Choroid plexus epithelial cell (primary cell): ENCODE results near the gene COPS7A.

Source experiments
- DNase-seq: peaks from one replicate; pipeline ENCODE4 v3.0.0-alpha.2; 2010; ENCODE audit warnings: low read depth
- H3K4me3 ChIP-seq: 2 replicates; pipeline ENCODE4 v1.5.1; 2011; ENCODE audit warnings: low read depth, mild to moderate bottlenecking, control low read depth, low read length, moderate library complexity
- TF ChIP-seq, protein P1 (sequence below): conservative IDR thresholded peaks from 2 replicates; pipeline ENCODE4 v1.5.1; 2011; ENCODE audit warnings: low read depth, mild to moderate bottlenecking, control low read depth, inconsistent platforms, low read length, moderate library complexity

The COPS7A gene

DNA sequence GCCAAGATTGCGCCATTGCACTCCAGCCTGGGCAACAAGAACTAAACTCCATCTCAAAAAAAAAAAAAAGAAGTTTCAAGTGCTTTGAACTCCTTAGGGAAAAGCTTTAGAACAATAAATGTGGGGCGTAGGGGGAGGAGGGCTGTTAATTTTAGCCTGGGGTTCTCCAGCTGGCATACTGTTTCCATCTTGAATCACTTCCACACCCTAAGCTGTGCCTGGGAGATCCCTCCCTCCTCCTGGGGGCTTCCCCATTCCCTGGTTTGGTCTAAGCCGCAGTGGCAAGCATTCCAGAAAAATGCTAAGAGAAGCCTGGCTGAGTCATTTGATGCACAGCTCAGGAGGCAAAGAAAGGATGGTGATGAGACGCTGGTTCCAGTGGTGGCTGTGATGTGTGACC lies 32.4 kb upstream of the COPS7A start:
- H3K4me3 ChIP-seq, result no peak overlapping the region
- TF ChIP-seq, protein P1, sequence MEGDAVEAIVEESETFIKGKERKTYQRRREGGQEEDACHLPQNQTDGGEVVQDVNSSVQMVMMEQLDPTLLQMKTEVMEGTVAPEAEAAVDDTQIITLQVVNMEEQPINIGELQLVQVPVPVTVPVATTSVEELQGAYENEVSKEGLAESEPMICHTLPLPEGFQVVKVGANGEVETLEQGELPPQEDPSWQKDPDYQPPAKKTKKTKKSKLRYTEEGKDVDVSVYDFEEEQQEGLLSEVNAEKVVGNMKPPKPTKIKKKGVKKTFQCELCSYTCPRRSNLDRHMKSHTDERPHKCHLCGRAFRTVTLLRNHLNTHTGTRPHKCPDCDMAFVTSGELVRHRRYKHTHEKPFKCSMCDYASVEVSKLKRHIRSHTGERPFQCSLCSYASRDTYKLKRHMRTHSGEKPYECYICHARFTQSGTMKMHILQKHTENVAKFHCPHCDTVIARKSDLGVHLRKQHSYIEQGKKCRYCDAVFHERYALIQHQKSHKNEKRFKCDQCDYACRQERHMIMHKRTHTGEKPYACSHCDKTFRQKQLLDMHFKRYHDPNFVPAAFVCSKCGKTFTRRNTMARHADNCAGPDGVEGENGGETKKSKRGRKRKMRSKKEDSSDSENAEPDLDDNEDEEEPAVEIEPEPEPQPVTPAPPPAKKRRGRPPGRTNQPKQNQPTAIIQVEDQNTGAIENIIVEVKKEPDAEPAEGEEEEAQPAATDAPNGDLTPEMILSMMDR, result no peak

DNA sequence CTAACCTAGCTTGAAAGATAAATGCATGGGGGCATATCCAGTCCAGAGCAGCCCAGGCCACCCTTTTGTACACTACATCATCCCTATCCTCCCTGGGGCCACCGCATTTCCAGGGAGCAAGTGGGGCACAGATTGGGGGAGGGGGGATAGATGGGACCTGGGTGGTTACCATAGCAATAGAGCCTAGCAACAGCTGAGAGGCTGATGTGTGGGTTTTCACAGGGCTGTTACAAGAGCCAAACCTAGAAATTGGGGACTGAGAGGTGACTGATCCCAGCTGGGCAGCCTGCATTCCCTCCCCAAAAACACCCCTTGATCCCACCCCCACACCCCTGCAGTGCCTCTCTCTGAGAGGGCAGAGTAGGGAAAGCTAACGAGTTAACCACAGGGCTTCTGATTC lies 31.0 kb upstream of the COPS7A start:
- DNase-seq, result no peak
- TF ChIP-seq, protein P1, result no peak
- no peak overlapping the region for H3K4me3 ChIP-seq

More for the DNA sequence above, 32.4 kb upstream of the COPS7A start:
- peak; percentile 14 for DNase-seq

DNA sequence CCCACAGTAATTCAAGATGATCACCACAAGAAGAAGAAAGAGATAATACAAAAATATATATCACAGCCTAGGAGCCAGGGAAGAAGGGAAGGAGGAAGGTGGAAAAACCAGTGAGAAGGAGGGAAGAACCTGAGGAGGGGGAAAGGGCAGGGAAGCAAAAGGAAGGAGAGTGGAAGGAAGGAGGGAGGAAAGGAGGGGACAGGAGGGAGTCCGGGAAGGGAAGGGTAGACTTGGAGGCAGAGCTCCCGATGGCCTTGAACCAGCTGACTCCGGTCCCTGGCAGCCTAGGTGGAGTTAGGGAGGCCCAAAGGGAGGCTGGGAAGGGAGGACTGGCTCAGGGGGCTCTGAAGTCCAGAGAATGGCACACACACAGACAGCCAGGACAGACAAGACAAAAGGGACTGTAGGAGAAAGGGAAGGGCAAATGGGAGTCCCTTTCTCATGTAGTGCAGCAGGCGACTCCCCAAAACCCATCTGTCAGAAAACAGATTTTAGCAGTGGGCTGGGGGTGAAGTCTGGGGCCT lies 30.0 kb upstream of the COPS7A start:
- no peak for DNase-seq
- TF ChIP-seq, protein P1, result no peak
- no peak overlapping the region for H3K4me3 ChIP-seq

DNA sequence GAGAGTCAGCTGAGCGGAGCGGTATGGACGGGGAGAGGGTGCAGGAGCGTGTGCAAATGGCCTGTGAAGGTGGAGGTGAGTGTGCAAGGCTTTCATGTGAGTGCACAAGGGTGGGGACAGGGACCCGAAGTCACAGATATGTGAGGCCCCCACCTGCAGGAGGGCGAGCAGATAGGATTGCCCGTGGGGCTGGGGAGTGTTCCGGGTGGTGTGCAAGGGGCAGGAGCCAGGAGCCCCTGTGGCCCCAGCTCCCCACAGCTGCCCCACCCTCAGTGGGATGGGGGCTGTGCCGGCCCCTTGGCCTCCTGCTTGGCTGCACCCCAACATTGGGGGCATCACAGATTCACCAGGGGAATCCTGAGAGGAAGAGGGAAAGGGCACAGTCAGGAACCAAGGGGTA lies 29.1 kb upstream of the COPS7A start:
- H3K4me3 ChIP-seq, result no peak overlapping the region
- no peak for DNase-seq
- TF ChIP-seq, protein P1, result no peak

DNA sequence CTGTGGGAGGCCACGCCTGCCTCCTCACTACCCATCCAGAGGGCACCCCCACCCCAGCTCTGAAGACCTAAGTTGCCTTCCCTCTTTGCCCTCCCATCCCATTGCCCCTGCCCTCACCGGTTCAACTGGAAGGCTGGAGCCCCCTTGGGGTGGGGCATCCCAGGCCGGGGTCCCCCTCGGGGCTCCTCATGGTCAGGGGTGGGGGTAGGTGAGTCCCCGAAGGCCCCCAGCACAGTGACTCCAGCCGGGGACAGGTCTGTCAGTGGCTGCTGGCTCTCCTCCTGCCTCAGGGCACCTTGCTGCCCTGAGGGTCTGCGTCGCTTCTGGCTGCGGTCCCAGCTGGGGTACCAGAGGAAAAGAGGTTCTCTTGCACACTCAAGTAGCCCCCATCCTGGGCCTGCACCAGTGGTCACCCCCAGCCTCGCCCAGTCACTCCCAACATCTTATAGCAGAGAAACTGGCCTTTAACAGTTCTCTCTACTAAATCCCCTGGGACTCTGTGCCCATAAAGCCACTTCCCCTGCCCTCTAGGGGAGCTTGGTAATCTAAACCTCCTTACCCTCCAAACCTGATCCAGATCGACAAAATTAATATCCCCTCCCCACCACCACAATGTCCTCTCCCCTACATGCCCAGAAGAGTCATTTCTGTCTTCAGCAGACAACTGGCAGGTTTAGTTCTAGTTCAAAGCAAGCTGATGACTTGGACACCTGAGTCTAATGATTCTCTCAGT lies 28.4 kb upstream of the COPS7A start:
- no peak for DNase-seq
- H3K4me3 ChIP-seq, result no peak overlapping the region
- TF ChIP-seq, protein P1, result no peak

DNA sequence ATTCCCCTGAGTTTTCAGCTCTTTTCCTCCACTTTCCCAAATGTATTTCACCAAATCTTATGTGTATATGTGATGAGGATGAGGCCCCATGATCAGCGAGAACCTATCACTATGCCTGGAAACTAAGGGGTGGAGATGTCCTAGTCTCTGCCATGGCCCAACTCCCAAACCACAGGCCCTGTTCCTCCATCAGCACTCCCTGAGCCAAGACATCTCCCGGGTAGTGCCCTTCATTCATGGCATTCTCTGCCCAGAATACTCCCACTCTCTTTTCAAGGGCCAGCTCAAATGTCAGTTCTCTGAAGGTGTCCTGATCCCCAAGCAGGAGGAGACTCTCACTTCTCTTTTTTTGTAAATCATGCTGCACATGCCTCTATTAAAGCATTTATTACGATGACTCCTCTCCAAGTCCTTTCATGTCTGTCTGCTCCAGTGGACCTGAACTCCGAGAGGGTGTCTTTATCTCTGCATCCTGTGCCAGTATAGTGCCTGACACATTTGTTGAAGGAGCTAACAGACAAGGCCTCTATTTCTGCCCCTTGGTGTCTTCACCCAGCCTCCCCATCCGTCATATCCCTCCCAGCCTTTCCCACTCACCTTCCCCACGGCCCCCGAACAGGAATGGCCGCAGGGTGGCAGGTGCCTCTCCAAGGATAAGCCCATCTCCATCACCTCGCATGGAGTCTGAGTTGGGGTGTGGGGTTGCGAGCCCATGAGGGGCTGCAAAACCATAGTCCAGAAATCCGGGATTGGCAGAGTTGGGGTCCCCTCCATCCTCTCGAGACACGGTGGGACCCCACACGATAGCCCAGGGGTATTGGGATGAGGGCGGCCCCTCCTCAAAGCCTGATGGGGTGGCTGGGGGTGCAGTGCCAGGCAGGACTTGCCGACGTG lies 26.9 kb upstream of the COPS7A start:
- TF ChIP-seq, protein P1, result no peak
- DNase-seq, result no peak

More for the DNA sequence above, 26.9 kb upstream of the COPS7A start:
- H3K4me3 ChIP-seq, result no peak overlapping the region
